Mesothelial cell of epicardium (in vitro differentiated cells): ENCODE results near the gene PTPN18. TPM values are rescaled to one million over a fixed set of nuclear protein-coding genes. Genes with fewer than 3 reads are reported as not detected.

Experiments used
- DNase-seq, 2 experiments: peaks; one replicate each; pipeline ENCODE4 v3.0.0; 2021; ENCODE audit warnings: low spot score in 2 of 2; ENCODE audit not compliant: unreplicated experiment in 2 of 2
- H3K27ac Mint-ChIP-seq: 2 replicates; pipeline ENCODE4 v1.8.0; 2021; ENCODE audit warnings: mixed read lengths
- H3K27me3 Mint-ChIP-seq: 2 replicates; pipeline ENCODE4 v1.8.0; 2021; ENCODE audit warnings: low read depth, mixed read lengths
- H3K36me3 Mint-ChIP-seq: 2 replicates; pipeline ENCODE4 v1.8.0; 2021; ENCODE audit warnings: mixed read lengths
- H3K4me1 Mint-ChIP-seq: 2 replicates; pipeline ENCODE4 v1.8.0; 2021; ENCODE audit warnings: mixed read lengths
- H3K4me3 Mint-ChIP-seq: 2 replicates; pipeline ENCODE4 v1.8.0; 2021; ENCODE audit warnings: mild to moderate bottlenecking, moderate library complexity, mixed read lengths
- H3K9me3 Mint-ChIP-seq: 2 replicates; pipeline ENCODE4 v1.8.0; 2021; ENCODE audit warnings: mixed read lengths
- CTCF ChIP-seq: fragments of 200-600 bp; sonication (generic); IDR thresholded peaks from one replicate; pipeline ENCODE4 v1.5.0; 2021; ENCODE audit warnings: antibody characterized with exemption; ENCODE audit not compliant: unreplicated experiment
- total RNA-seq: library from RNA; stranded (reverse); gene quantifications from 3 replicates; pipeline ENCODE4 v1.2.1, GENCODE V29; 2021

Gene PTPN18
- total RNA-seq, 1 donor from 2014 or later = 20.1 TPM

- Mint-ChIP-seq H3K4me1 (peaks cover 3% of the 10 kb centered on the region), H3K4me3 (no peak overlapping the region), H3K9me3 (no peaks in the 10 kb centered on the region), H3K27ac (no peak overlapping the region), H3K36me3 (peaks cover 14% of the 10 kb centered on the region), H3K27me3 (peaks cover 5% of the 10 kb centered on the region)
- TF ChIP-seq CTCF = no peak
- DNase-seq = no peak
Observed at GRCh38 chr2:130352237-130352636, 3.6 kb upstream of the PTPN18 start.

- Mint-ChIP-seq H3K36me3 (peaks cover under 1% of the 10 kb centered on the region), H3K9me3 (no peaks in the 10 kb centered on the region), H3K4me1 (peaks cover 3% of the 10 kb centered on the region), H3K27ac (no peak overlapping the region), H3K4me3 (no peak overlapping the region), H3K27me3 (peaks cover 5% of the 10 kb centered on the region)
- DNase-seq = no peak
- TF ChIP-seq CTCF = no peak
Observed at GRCh38 chr2:130353291-130354138, 2.3 kb upstream of the PTPN18 start.

- Mint-ChIP-seq H3K4me3 (peak overlapping the region; percentile 71), H3K27me3 (peaks cover 5% of the 10 kb centered on the region), H3K36me3 (no peaks in the 10 kb centered on the region), H3K4me1 (peaks cover 3% of the 10 kb centered on the region), H3K9me3 (no peaks in the 10 kb centered on the region), H3K27ac (no peak overlapping the region)
- no peak for DNase-seq
- no peak for TF ChIP-seq CTCF
Observed at GRCh38 chr2:130354139-130354428, 1.8 kb upstream of the PTPN18 start.

- Mint-ChIP-seq H3K4me3 (peak overlapping the region; percentile 71), H3K9me3 (peaks cover 6% of the 10 kb centered on the region), H3K4me1 (peaks cover 3% of the 10 kb centered on the region), H3K27me3 (peaks cover 5% of the 10 kb centered on the region), H3K36me3 (no peaks in the 10 kb centered on the region), H3K27ac (no peak overlapping the region)
- DNase-seq = no peak
- no peak for TF ChIP-seq CTCF
Observed at GRCh38 chr2:130355172-130355577, 681 bp upstream of the PTPN18 start.

- Mint-ChIP-seq H3K27me3 (peaks cover 5% of the 10 kb centered on the region), H3K4me1 (peaks cover 3% of the 10 kb centered on the region), H3K9me3 (peaks cover 10% of the 10 kb centered on the region), H3K36me3 (peaks cover 1% of the 10 kb centered on the region), H3K27ac (no peak overlapping the region), H3K4me3 (no peak overlapping the region)
- TF ChIP-seq CTCF = no peak
- no peak for DNase-seq
Observed at GRCh38 chr2:130357864-130358263, 2.0 kb downstream of the PTPN18 start.
